SK-N-SH (cell line): Measurements from ENCODE around the gene EEFSEC.

Source experiments
- CHD2 ChIP-seq: fragments of 150-350 bp; IDR thresholded peaks from 2 replicates; pipeline ENCODE4 v1.6.1; 2018; ENCODE audit warnings: low read length; ENCODE audit not compliant: partially characterized antibody
- CTCF ChIP-seq: fragments of 200-600 bp; sonication (generic); IDR thresholded peaks from 2 replicates; pipeline ENCODE4 v1.6.1; 2017; ENCODE audit warnings: antibody characterized with exemption, mild to moderate bottlenecking, moderate library complexity
- ELF1 ChIP-seq: IDR thresholded peaks from 2 replicates; pipeline ENCODE4 v1.4.0; 2012
- EP300 ChIP-seq, 2 experiments: IDR thresholded peaks; 2 replicates each; pipeline versions ENCODE4 v1.4.0 to v1.6.1; 2012; ENCODE audit warnings: borderline replicate concordance in 1 of 2, low read depth in 1 of 2, low read length in 1 of 2
- FOXM1 ChIP-seq: IDR thresholded peaks from 2 replicates; pipeline ENCODE4 v1.4.0; 2012; ENCODE audit warnings: low read depth, mild to moderate bottlenecking
- MEF2A ChIP-seq: IDR thresholded peaks from 2 replicates; pipeline ENCODE4 v1.4.0; 2012; ENCODE audit warnings: low read depth, borderline replicate concordance
- RAD21 ChIP-seq: IDR thresholded peaks from 2 replicates; pipeline ENCODE4 v1.6.1; 2012; ENCODE audit warnings: mild to moderate bottlenecking, low read length
- RCOR1 ChIP-seq: fragments of 150-350 bp; IDR thresholded peaks from 2 replicates; pipeline ENCODE4 v1.6.1; 2017; ENCODE audit warnings: antibody characterized with exemption, low read length
- TEAD4 ChIP-seq: IDR thresholded peaks from 2 replicates; pipeline ENCODE4 v1.4.0; 2012; ENCODE audit warnings: mild to moderate bottlenecking, borderline replicate concordance; ENCODE audit not compliant: insufficient read depth
- USF2 ChIP-seq: fragments of 150-350 bp; IDR thresholded peaks from 2 replicates; pipeline ENCODE4 v1.6.1; 2017; ENCODE audit warnings: antibody characterized with exemption, low read length, low read depth, borderline replicate concordance

GRCh38 chr3:128359060-128359664 lies 205.9 kb downstream of the EEFSEC start:
- TF ChIP-seq FOXM1: no peak
- no peak for TF ChIP-seq EP300 (IDR thresholded peaks at IDR 0.05; ENCODE audit: borderline replicate concordance in 1 of 2, low read depth in 1 of 2, low read length in 1 of 2)
- TF ChIP-seq RCOR1: no peak
- TF ChIP-seq ELF1: no peak
- TF ChIP-seq USF2: no peak
- no peak for TF ChIP-seq MEF2A
- no peak for TF ChIP-seq CTCF
- TF ChIP-seq CHD2: no peak
- no peak for TF ChIP-seq RAD21
- no peak for TF ChIP-seq TEAD4
